ENCODE results near the gene WDR70. TPM values are rescaled to one million over a fixed set of nuclear protein-coding genes. Genes with fewer than 3 reads are reported as not detected.
"Not testable (repeated sequence)": the region's sequence is repeated elsewhere in the genome, so short reads cannot be mapped to it uniquely, and the experiment has no call there.

Gene WDR70
- total and polyA plus RNA-seq, 2 of the 8 experiments (the other 6 are each of a cell fraction or from before 2014, with no cell fraction given), result 10.6 to 37.4 TPM

- TF ChIP-seq CTCF (IDR thresholded peaks at IDR 0.05; ENCODE audit: control extremely low read depth in 1 of 3, insufficient read depth in 1 of 3, low read depth in 1 of 3, low read length in 3 of 3), result no peak
Measured at GRCh38 chr5:37777432-37778130, 398.5 kb downstream of the WDR70 start (continued).

GRCh38 chr5:37781409-37781808, 402.3 kb downstream of the WDR70 start:
- H4K8ac ChIP-seq (ENCODE audit: extremely low read depth, insufficient read depth, low read length); H3K4me2 ChIP-seq (ENCODE audit: insufficient read depth in 1 of 2, low read depth in 2 of 2, low read length in 2 of 2); H3K79me1 ChIP-seq (ENCODE audit: low read depth, low read length); H2BK12ac ChIP-seq (ENCODE audit: low read depth, low read length); H3K4me3 ChIP-seq (ENCODE audit: extremely low read depth in 1 of 4, insufficient read depth in 2 of 4, low read depth in 3 of 4, low read length in 4 of 4); H2BK120ac ChIP-seq (replicated peaks; ENCODE audit: low read depth, low read length); DNase-seq (ENCODE audit: low read depth in 1 of 2, low spot score in 2 of 2); H3K4ac ChIP-seq (replicated peaks; ENCODE audit: insufficient read length, low read depth, low read length); H4K91ac ChIP-seq (replicated peaks; ENCODE audit: insufficient read length, low read length); H4K5ac ChIP-seq (ENCODE audit: insufficient read length, low read depth, low read length); H2AFZ ChIP-seq (ENCODE audit: low read length); H3K27me3 ChIP-seq (replicated peaks in 1 of 4; ENCODE audit: control insufficient read depth in 3 of 4, extremely low read depth in 1 of 4, insufficient read depth in 3 of 4, low read length in 3 of 4); H2BK15ac ChIP-seq (ENCODE audit: low read length); H3K18ac ChIP-seq (ENCODE audit: extremely low read depth, low read length); H3K23me2 ChIP-seq (ENCODE audit: low read depth, low read length); FAIRE-seq; H3K36me3 ChIP-seq (ENCODE audit: control insufficient read depth in 2 of 4, insufficient read depth in 4 of 4, low read length in 3 of 4); POLR2A ChIA-PET (ENCODE audit: partially characterized antibody); H3K23ac ChIP-seq (ENCODE audit: insufficient read length); H3K9ac ChIP-seq (replicated peaks in 1 of 4; ENCODE audit: extremely low read depth in 1 of 4, low read depth in 3 of 4, low read length in 3 of 4); H3K4me1 ChIP-seq (replicated peaks in 1 of 4; ENCODE audit: control insufficient read depth in 3 of 4, insufficient read depth in 4 of 4, low read length in 3 of 4); H3K27ac ChIP-seq (ENCODE audit: low read depth, low read length); H2BK5ac ChIP-seq (ENCODE audit: low read depth, low read length); H3K79me2 ChIP-seq (ENCODE audit: control insufficient read depth in 1 of 2, insufficient read depth in 2 of 2, low read length in 2 of 2); H2BK20ac ChIP-seq (ENCODE audit: low read length); H3K14ac ChIP-seq (ENCODE audit: insufficient read length); H3K56ac ChIP-seq (replicated peaks; ENCODE audit: insufficient read length, low read depth, low read length); H4K20me1 ChIP-seq (replicated peaks in 1 of 2; ENCODE audit: control insufficient read depth in 1 of 2, insufficient read depth in 2 of 2, low read length in 2 of 2); H2AK5ac ChIP-seq (ENCODE audit: low read depth, low read length): not testable (repeated sequence)
- H3K9me3 ChIP-seq (ENCODE audit: insufficient read depth in 2 of 2, low read depth in 1 of 2, low read length in 1 of 2), result peaks cover 5 to 10% of the 10 kb centered on the region in 2 experiments
- WGBS, 2 experiments (ENCODE audit: extremely low coverage in 1 of 2, insufficient coverage in 1 of 2, insufficient read length in 1 of 2, insufficient replicate concordance in 2 of 2, low coverage in 1 of 2, low lambda C conversion rate in 2 of 2, missing lambda C conversion rate in 1 of 2), result 90% methylated on average over 8 of the region's 8 CpGs; no CpG with 5 or more reads in 1 of the 2 experiments
- CTCF ChIA-PET (ENCODE audit: partially characterized antibody), result interaction anchor here (1.3 to 2.7 kb wide), 3 partner anchors 57 to 667 kb away, joined by 3 to 5 read pairs (median 4); no protein-coding TSS in a partner anchor
